Tibial nerve (tissue), 4 donors: Measurements from ENCODE around the gene PRKAB1.

ENCODE experiments used
- EP300 ChIP-seq, 2 donors: sonication (generic); formaldehyde crosslinking; IDR thresholded peaks; one replicate each; pipeline ENCODE4 v1.6.1; 2017; ENCODE audit warnings: antibody characterized with exemption in 2 of 2, mild to moderate bottlenecking in 1 of 2
- TF ChIP-seq, protein P1 (sequence below), 5 experiments: fragments of 200-600 bp in 3 of 5; fragments of 450-650 bp in 2 of 5; sonication (generic) in 3 of 5; IDR thresholded peaks; one replicate each; pipeline ENCODE4 v1.5.1; 2016 to 2019; ENCODE audit warnings: antibody characterized with exemption in 5 of 5, mild to moderate bottlenecking in 3 of 5, moderate library complexity in 2 of 5

DNA sequence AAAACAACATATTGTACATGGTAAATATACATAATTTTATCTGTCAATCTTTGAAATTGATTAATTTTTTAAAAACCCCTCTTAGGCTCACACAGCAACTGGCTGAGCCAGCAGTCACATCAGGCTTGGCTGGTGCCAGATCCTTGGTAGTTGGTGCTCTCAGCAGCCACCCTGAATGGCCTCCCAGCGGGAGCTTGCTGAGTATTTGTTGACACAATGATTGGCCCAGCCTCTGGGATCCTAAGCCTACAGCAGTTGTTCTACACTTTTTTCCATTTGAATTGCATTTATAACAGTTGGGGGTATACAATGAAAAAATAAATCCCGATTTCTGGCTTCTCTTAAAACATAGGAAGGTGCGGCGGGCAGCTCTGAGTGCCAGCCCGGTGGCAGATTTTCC is 11.1 kb downstream of the PRKAB1 start:
- TF ChIP-seq, protein P1, sequence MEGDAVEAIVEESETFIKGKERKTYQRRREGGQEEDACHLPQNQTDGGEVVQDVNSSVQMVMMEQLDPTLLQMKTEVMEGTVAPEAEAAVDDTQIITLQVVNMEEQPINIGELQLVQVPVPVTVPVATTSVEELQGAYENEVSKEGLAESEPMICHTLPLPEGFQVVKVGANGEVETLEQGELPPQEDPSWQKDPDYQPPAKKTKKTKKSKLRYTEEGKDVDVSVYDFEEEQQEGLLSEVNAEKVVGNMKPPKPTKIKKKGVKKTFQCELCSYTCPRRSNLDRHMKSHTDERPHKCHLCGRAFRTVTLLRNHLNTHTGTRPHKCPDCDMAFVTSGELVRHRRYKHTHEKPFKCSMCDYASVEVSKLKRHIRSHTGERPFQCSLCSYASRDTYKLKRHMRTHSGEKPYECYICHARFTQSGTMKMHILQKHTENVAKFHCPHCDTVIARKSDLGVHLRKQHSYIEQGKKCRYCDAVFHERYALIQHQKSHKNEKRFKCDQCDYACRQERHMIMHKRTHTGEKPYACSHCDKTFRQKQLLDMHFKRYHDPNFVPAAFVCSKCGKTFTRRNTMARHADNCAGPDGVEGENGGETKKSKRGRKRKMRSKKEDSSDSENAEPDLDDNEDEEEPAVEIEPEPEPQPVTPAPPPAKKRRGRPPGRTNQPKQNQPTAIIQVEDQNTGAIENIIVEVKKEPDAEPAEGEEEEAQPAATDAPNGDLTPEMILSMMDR (IDR thresholded peaks at IDR 0.05): no peak
- no peak for TF ChIP-seq EP300 (IDR thresholded peaks at IDR 0.05)
